Brain pericyte (primary cell): ENCODE results near the gene CLDN19.
"Not testable (repeated sequence)": the region's sequence is repeated elsewhere in the genome, so short reads cannot be mapped to it uniquely, and the experiment has no call there.

Source experiments
- DNase-seq: peaks from one replicate; pipeline ENCODE4 v3.0.0-alpha.2; 2012; ENCODE audit warnings: low read depth, low spot score

Gene CLDN19

GRCh38 chr1:42759114-42759513 is 19.1 kb upstream of the CLDN19 start:
- DNase-seq, result no peak

- no peak for DNase-seq
These were observed 18.6 kb upstream of the CLDN19 start for GRCh38 chr1:42758641-42759040.

- DNase-seq, result no peak
These were observed 17.8 kb upstream of the CLDN19 start for GRCh38 chr1:42757892-42758275.

- no peak for DNase-seq
These were observed 17.2 kb upstream of the CLDN19 start for GRCh38 chr1:42756956-42757891.

- no peak for DNase-seq
These were observed 13.0 kb upstream of the CLDN19 start for GRCh38 chr1:42753070-42753469.

- DNase-seq, result no peak
These were observed 12.2 kb upstream of the CLDN19 start for GRCh38 chr1:42752284-42752683.

GRCh38 chr1:42751511-42752070 is 11.6 kb upstream of the CLDN19 start:
- not testable (repeated sequence) for DNase-seq

GRCh38 chr1:42750041-42750440 is 10.0 kb upstream of the CLDN19 start:
- no peak for DNase-seq

GRCh38 chr1:42748461-42749410 is 8.7 kb upstream of the CLDN19 start:
- no peak for DNase-seq

- DNase-seq, result no peak
These were observed 8.0 kb upstream of the CLDN19 start for GRCh38 chr1:42748021-42748420.

GRCh38 chr1:42747125-42747524 is 7.1 kb upstream of the CLDN19 start:
- DNase-seq, result no peak

GRCh38 chr1:42746436-42747105 is 6.5 kb upstream of the CLDN19 start:
- no peak for DNase-seq

- no peak for DNase-seq
These were observed 5.8 kb upstream of the CLDN19 start for GRCh38 chr1:42745851-42746250.

GRCh38 chr1:42744148-42744413 is 4.0 kb upstream of the CLDN19 start:
- DNase-seq, result no peak

GRCh38 chr1:42743317-42744147 is 3.5 kb upstream of the CLDN19 start:
- no peak for DNase-seq

- DNase-seq, result no peak
These were observed 2.7 kb upstream of the CLDN19 start for GRCh38 chr1:42742617-42743316.

- no peak for DNase-seq
These were observed 2.1 kb upstream of the CLDN19 start for GRCh38 chr1:42742141-42742540.

- DNase-seq, result no peak
These were observed 1.7 kb upstream of the CLDN19 start for GRCh38 chr1:42741706-42742105.

GRCh38 chr1:42740851-42741580 is 980 bp upstream of the CLDN19 start:
- DNase-seq, result no peak
